Adrenal gland (tissue), 12 donors: Measurements from ENCODE around the gene GLA. TPM values are rescaled to one million over a fixed set of nuclear protein-coding genes. Genes with fewer than 3 reads are reported as not detected.

Experiments used
- DNase-seq, 7 donors: peaks; one replicate each; pipeline ENCODE4 v3.0.0-alpha.2; 2019 to 2020
- H3K27ac ChIP-seq, 5 donors: fragments of 200-600 bp; sonication (generic) in 4 of 5; 1 replicate in 3 of 5; 2 replicates in 2 of 5; pipeline versions ENCODE4 v1.5.1 to v1.8.0; 2016 to 2020; ENCODE audit warnings: mild to moderate bottlenecking in 1 of 5
- H3K27me3 ChIP-seq: fragments of 200-600 bp; 2 replicates; pipeline ENCODE4 v1.8.0; 2021
- H3K36me3 ChIP-seq, 2 donors: fragments of 200-600 bp; replicated peaks in 1 of 2; 1 replicate in 1 of 2; 2 replicates in 1 of 2; pipeline versions ENCODE4 v1.5.1 to v1.8.0; 2018 to 2022
- H3K4me1 ChIP-seq, 2 donors: fragments of 200-600 bp; replicated peaks in 1 of 2; 1 replicate in 1 of 2; 2 replicates in 1 of 2; pipeline versions ENCODE4 v1.5.1 to v1.8.0; 2018 to 2021
- H3K4me3 ChIP-seq, 4 donors: fragments of 200-600 bp; sonication (generic) in 3 of 4; one replicate each; pipeline ENCODE4 v1.5.1; 2016 to 2018
- H3K9me3 ChIP-seq, 3 donors: fragments of 200-600 bp; sonication (generic) in 1 of 3; replicated peaks in 1 of 3; 1 replicate in 2 of 3; 2 replicates in 1 of 3; pipeline versions ENCODE4 v1.5.1 to v1.8.0; 2016 to 2021
- CTCF ChIP-seq, 6 experiments: fragments of 450-650 bp in 4 of 6; fragments of 200-600 bp in 2 of 6; sonication (generic) in 1 of 6; IDR thresholded peaks; 1 replicate in 5 of 6; 2 replicates in 1 of 6; pipeline versions ENCODE4 v1.5.1 to v1.8.0; 2016 to 2021; ENCODE audit warnings: antibody characterized with exemption in 6 of 6, mild to moderate bottlenecking in 2 of 6, moderate library complexity in 1 of 6
- POLR2A ChIP-seq, 2 donors: fragments of 450-650 bp; IDR thresholded peaks; one replicate each; pipeline ENCODE4 v1.6.1; 2017; ENCODE audit warnings: antibody characterized with exemption in 2 of 2, mild to moderate bottlenecking in 2 of 2, moderate library complexity in 1 of 2
- WGBS, 4 donors: extraction: QIAGEN DNeasy Blood & Tissue Kit in 2 of 4; methylation state at CpG; one replicate each; pipeline versions ENCODE4 v1.1.5 to v1.1.7; 2013 to 2017; 5-methylcytosine and 5-hydroxymethylcytosine counted together
- intact Hi-C, 2 donors: fragments of 100-400 bp; cut with DNase I; formaldehyde crosslinking; loops; one replicate each; pipeline versions ENCODE4 v1.14.1 to v1.15.0; 2022 to 2023
- polyA plus RNA-seq, 3 donors: library from polyadenylated mRNA; stranded (reverse); fragments of 200-250 nt in 2 of 3; fragments of 350-450 nt in 1 of 3; fragmentation: Illumina TruSeq in 1 of 3; extraction: RNeasy Lipid Tissue Mini Kit (QIAGEN cat#74804) in 1 of 3; gene quantifications; one replicate each; pipeline ENCODE4 v1.2.3, GENCODE V29; 2013 to 2014
- total RNA-seq, 9 donors: library from RNA; depleted of rRNA in 4 of 9; stranded (reverse); fragments of >200 nt in 4 of 9; fragments of 120-200 nt in 1 of 9; fragmentation: NEBNext Ultra II Directional in 1 of 9; extraction: Animal tissue kit (Norgen Biotek cat#: 25700) in 1 of 9; gene quantifications; one replicate each; pipeline versions ENCODE4 v1.1.0 to v1.2.4, GENCODE V29; 2013 to 2023
- donor health status: healthy with polysubstance abuse.
- donor health status: Bipolar disorder and iron deficiency.
- donor health status: DM: yes; HTN: yes; CAD: no.
- donor health status: DM: no; HTN: no; CAD: no.
- donor health status: DM: no; HTN: no; CAD: no.
- donor health status: DM: yes; HTN: yes; CAD: no.

The GLA gene
- total and polyA plus RNA-seq, 12 donors = 18.5 to 123 (median 47.8) TPM

- H3K36me3 ChIP-seq = no peaks in the 10 kb centered on the region
- no peak for DNase-seq
- H3K27ac ChIP-seq = no peak overlapping the region
- intact Hi-C loops = no loop called here
- no peak for TF ChIP-seq CTCF (IDR thresholded peaks at IDR 0.05)
- TF ChIP-seq POLR2A (IDR thresholded peaks at IDR 0.05) = no peak
- H3K4me3 ChIP-seq = no peak overlapping the region
- no peaks in the 10 kb centered on the region for H3K27me3 ChIP-seq
- no peaks in the 10 kb centered on the region for H3K4me1 ChIP-seq
- H3K9me3 ChIP-seq = no peaks in the 10 kb centered on the region
Observed at GRCh38 chrX:101394372-101394771, 13.4 kb downstream of the GLA start.

DNA sequence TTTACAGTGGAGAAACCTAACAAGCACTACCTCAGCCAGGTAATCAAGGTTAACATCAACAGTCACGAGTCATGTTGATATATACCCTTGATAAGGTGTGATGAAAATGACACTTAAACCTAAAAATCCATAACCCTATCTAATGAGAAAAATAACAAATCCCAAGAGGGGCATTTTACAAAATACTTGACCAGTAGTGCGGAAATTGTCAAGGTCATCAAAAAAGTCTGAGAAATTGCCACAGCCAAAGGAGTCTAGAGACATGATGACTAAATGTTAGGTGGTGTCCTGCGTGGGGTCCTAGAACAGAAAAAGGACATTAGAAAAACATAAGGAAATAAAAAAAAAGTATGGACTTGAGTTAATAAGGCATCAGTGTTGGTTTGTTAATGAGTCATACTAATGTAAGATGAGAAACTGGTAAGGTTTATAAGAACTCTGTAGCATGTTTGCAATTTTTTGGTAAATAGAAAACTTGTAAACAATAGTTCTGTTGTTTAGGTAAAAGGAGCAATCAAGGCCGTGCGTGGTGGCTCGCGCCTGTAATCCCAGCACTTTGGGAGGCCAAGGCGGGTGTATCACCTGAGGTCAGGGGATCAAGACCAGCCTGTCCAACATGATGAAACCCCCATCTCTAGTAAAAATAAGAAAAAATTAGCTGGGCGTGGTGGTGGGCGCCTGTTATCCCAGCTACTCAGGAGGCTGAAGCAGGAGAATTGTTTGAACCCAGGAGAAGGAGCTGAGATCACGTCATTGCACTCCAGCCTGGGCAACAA is 14.0 kb downstream of the GLA start:
- Histone ChIP-seq H3K4me3 (no peak overlapping the region), H3K27me3 (no peaks in the 10 kb centered on the region), H3K4me1 (no peaks in the 10 kb centered on the region), H3K9me3 (no peaks in the 10 kb centered on the region), H3K36me3 (no peaks in the 10 kb centered on the region), H3K27ac (no peak overlapping the region)
- 76 to 86% (median 81%) methylated on average over 11 of the region's 11 CpGs for WGBS, 4 donors
- DNase-seq = no peak
- TF ChIP-seq CTCF (IDR thresholded peaks at IDR 0.05) (no peak), POLR2A (IDR thresholded peaks at IDR 0.05) (no peak)
- intact Hi-C loops = no loop called here

DNA sequence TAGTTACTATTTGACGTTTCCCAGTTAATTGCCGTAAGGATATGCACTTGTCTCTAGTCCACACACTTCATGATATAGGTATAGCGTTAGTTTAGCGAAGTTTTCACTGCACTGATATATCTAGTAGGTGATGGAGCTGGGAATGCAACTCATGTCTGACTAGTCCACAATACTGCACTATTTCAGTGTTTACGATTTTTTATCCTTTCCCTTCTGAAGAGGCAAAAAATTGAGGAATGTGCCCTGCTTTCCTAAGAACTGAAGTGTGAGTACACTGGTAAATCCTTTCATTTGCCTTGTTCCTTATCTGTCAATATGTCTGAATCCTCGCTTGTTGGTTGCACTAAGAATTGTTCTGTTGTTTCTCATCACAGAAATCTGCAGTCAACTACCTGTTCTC is 15.9 kb downstream of the GLA start:
- no peaks in the 10 kb centered on the region for H3K36me3 ChIP-seq
- H3K27ac ChIP-seq = peak overlapping the region in 2 of 5 donors; percentile 75 to 81
- H3K4me1 ChIP-seq = no peaks in the 10 kb centered on the region
- intact Hi-C loops = no loop called here
- DNase-seq = no peak
- H3K4me3 ChIP-seq = peak overlapping the region in 1 of 4 donors; percentile 58
- TF ChIP-seq CTCF (IDR thresholded peaks at IDR 0.05) (no peak), POLR2A (IDR thresholded peaks at IDR 0.05) (no peak)
- WGBS, 4 donors = 32 to 67% (median 60%) methylated on average over 6 of the region's 6 CpGs
- no peaks in the 10 kb centered on the region for H3K9me3 ChIP-seq
- H3K27me3 ChIP-seq = no peaks in the 10 kb centered on the region

- peak within 1 kb of the TSS in 4 of 5 donors; percentile 10 to 81 (median 54) for H3K27ac ChIP-seq
- H3K27me3 ChIP-seq = no peaks in the 10 kb centered on the region
- intact Hi-C loops = no loop called here
Observed at GRCh38 chrX:101390664-101391525, 16.8 kb downstream of the GLA start, which contains the start of gene RPL36A. Gene RPL36A, plus strand, starts transcription at chrX:101391011. Its CDS starts 33 bp downstream, at chrX:101391044.

More at GRCh38 chrX:101390664-101391525, 16.8 kb downstream of the GLA start, which contains the start of gene RPL36A:
- TF ChIP-seq POLR2A (IDR thresholded peaks at IDR 0.05) (peak; percentile 51 to 73), CTCF (IDR thresholded peaks at IDR 0.05) (peak; percentile 27 to 65 (median 58))
- DNase-seq = peak; percentile 77 to 93 (median 86)
- Histone ChIP-seq H3K4me3 (peak within 1 kb of the TSS in 3 of 4 donors; percentile 18 to 58 (median 31)), H3K4me1 (no peaks in the 10 kb centered on the region), H3K9me3 (no peaks in the 10 kb centered on the region), H3K36me3 (no peaks in the 10 kb centered on the region)
- WGBS, 4 donors = 0 to 51% (median 17%) methylated on average over 16 to 47 of the region's 47 CpGs
